ENCODE data around the gene PIGM.
A peak's percentile ranks its signal among the peaks of the same experiment; 100 is the strongest.

Gene PIGM

GRCh38 chr1:160009081-160009480, 22.7 kb downstream of the PIGM start:
- no peak for DNase-seq (ENCODE audit: low spot score)
- TF ChIP-seq CTCF (IDR thresholded peaks at IDR 0.05): no peak
- Histone ChIP-seq H3K4me3 (no peak overlapping the region), H3K27ac (no peak overlapping the region)

GRCh38 chr1:160007577-160008200, 24.1 kb downstream of the PIGM start:
- TF ChIP-seq CTCF (IDR thresholded peaks at IDR 0.05): peak; percentile 52
- no peak overlapping the region for H3K27ac ChIP-seq
- no peak for DNase-seq (ENCODE audit: low spot score)
- no peak overlapping the region for H3K4me3 ChIP-seq

- no peak for DNase-seq (ENCODE audit: low spot score)
- Histone ChIP-seq H3K27ac (no peak overlapping the region), H3K4me3 (no peak overlapping the region)
- peak; percentile 30 for TF ChIP-seq CTCF (IDR thresholded peaks at IDR 0.05)
These were observed 25.4 kb downstream of the PIGM start for GRCh38 chr1:160006312-160006940.

- no peak for DNase-seq (ENCODE audit: low spot score)
- TF ChIP-seq CTCF (IDR thresholded peaks at IDR 0.05): no peak
- no peak overlapping the region for H3K4me3 ChIP-seq
- no peak overlapping the region for H3K27ac ChIP-seq
These were observed 26.7 kb downstream of the PIGM start for GRCh38 chr1:160005070-160005469.

GRCh38 chr1:160004425-160004824, 27.4 kb downstream of the PIGM start:
- no peak for TF ChIP-seq CTCF (IDR thresholded peaks at IDR 0.05)
- no peak for DNase-seq (ENCODE audit: low spot score)
- no peak overlapping the region for H3K27ac ChIP-seq
- H3K4me3 ChIP-seq: no peak overlapping the region

- no peak for TF ChIP-seq CTCF (IDR thresholded peaks at IDR 0.05)
- DNase-seq (ENCODE audit: low spot score): no peak
- Histone ChIP-seq H3K4me3 (no peak overlapping the region), H3K27ac (no peak overlapping the region)
These were observed 27.8 kb downstream of the PIGM start for GRCh38 chr1:160004001-160004400.

- no peak overlapping the region for H3K27ac ChIP-seq
- no peak overlapping the region for H3K4me3 ChIP-seq
- no peak for TF ChIP-seq CTCF (IDR thresholded peaks at IDR 0.05)
- DNase-seq (ENCODE audit: low spot score): no peak
These were observed 30.4 kb downstream of the PIGM start for GRCh38 chr1:160001440-160001839.
